Endodermal cell (in vitro differentiated cells): Measurements from ENCODE around the gene CDK13. TPM values are rescaled to one million over a fixed set of nuclear protein-coding genes. Genes with fewer than 3 reads are reported as not detected.
A peak's percentile ranks its signal among the peaks of the same experiment; 100 is the strongest.

Experiments used
- DNase-seq: peaks from one replicate; pipeline ENCODE4 v3.0.0-alpha.2; 2017
- H3K27ac ChIP-seq: 2 replicates; pipeline ENCODE4 v1.5.1; 2013; ENCODE audit warnings: mild to moderate bottlenecking, low read depth, low read length, moderate library complexity
- H3K27me3 ChIP-seq: 2 replicates; pipeline ENCODE4 v1.6.1; 2013; ENCODE audit warnings: mild to moderate bottlenecking, low read length, moderate library complexity; ENCODE audit not compliant: insufficient read depth, control insufficient read depth, poor library complexity, severe bottlenecking
- H3K36me3 ChIP-seq: 2 replicates; pipeline ENCODE4 v1.7.0; 2013; ENCODE audit warnings: mild to moderate bottlenecking, low read length, moderate library complexity; ENCODE audit not compliant: control insufficient read depth, insufficient read depth
- H3K4me1 ChIP-seq: one replicate; pipeline ENCODE4 v1.7.0; 2013; ENCODE audit warnings: low read length; ENCODE audit not compliant: control insufficient read depth, insufficient read depth
- H3K4me3 ChIP-seq: 2 replicates; pipeline ENCODE4 v1.5.1; 2013; ENCODE audit warnings: mild to moderate bottlenecking, low read length, moderate library complexity
- H3K9ac ChIP-seq: 2 replicates; pipeline ENCODE4 v1.6.1; 2013; ENCODE audit warnings: mild to moderate bottlenecking, low read length, moderate library complexity; ENCODE audit not compliant: poor library complexity, severe bottlenecking; ENCODE audit errors: extremely low read depth
- H3K9me3 ChIP-seq: 2 replicates; pipeline ENCODE4 v1.6.1; 2013; ENCODE audit warnings: mild to moderate bottlenecking, low read length, moderate library complexity; ENCODE audit not compliant: control insufficient read depth
- H3K27ac Mint-ChIP-seq: 2 replicates; pipeline ENCODE4 v1.8.0; 2020; ENCODE audit warnings: mixed read lengths
- H3K27me3 Mint-ChIP-seq: 2 replicates; pipeline ENCODE4 v1.8.0; 2021; ENCODE audit warnings: mild to moderate bottlenecking, mixed read lengths; ENCODE audit not compliant: insufficient read depth
- H3K36me3 Mint-ChIP-seq: 2 replicates; pipeline ENCODE4 v1.8.0; 2020; ENCODE audit warnings: low read depth, mixed read lengths
- H3K4me1 Mint-ChIP-seq: 2 replicates; pipeline ENCODE4 v1.8.0; 2020; ENCODE audit warnings: mixed read lengths
- H3K4me3 Mint-ChIP-seq: 2 replicates; pipeline ENCODE4 v1.8.0; 2020; ENCODE audit warnings: mild to moderate bottlenecking, moderate library complexity, mixed read lengths
- H3K9me3 Mint-ChIP-seq: 2 replicates; pipeline ENCODE4 v1.8.0; 2020; ENCODE audit warnings: mild to moderate bottlenecking, mixed read lengths
- CTCF ChIP-seq: fragments of 200-600 bp; sonication (generic); conservative IDR thresholded peaks from 2 replicates; pipeline ENCODE4 v1.5.0; 2021; ENCODE audit warnings: antibody characterized with exemption, mild to moderate bottlenecking
- WGBS, 2 experiments: methylation state at CpG; one replicate each; pipeline versions ENCODE4 v1.1.5 to v1.1.7; 2013; ENCODE audit warnings: missing lambda C conversion rate in 2 of 2, mixed read lengths in 1 of 2; ENCODE audit not compliant: insufficient coverage in 1 of 2, insufficient read length in 1 of 2; 5-methylcytosine and 5-hydroxymethylcytosine counted together
- total RNA-seq, 2 donors: library from RNA; stranded (reverse); fragmentation: NEBNext Ultra II Directional in 1 of 2; extraction: Animal tissue kit (Norgen Biotek cat#: 25700) in 1 of 2; gene quantifications; 2 replicates in 1 of 2; 3 replicates in 1 of 2; pipeline ENCODE4 v1.2.1, GENCODE V29; 2021

The CDK13 gene
- total RNA-seq, 2 donors from 2014 or later: 60.8 to 77.7 TPM

- no peaks in the 10 kb centered on the region for H3K4me1 Mint-ChIP-seq
- no peak overlapping the region for H3K4me3 ChIP-seq
- H3K27me3 ChIP-seq: no peaks in the 10 kb centered on the region
- no peaks in the 10 kb centered on the region for H3K9me3 ChIP-seq
- H3K4me3 Mint-ChIP-seq: no peak overlapping the region
- 96% methylated on average over 2 of the region's 2 CpGs; no CpG with 5 or more reads in 1 of the 2 experiments for WGBS, 2 experiments
- no peak overlapping the region for H3K9ac ChIP-seq
- no peaks in the 10 kb centered on the region for H3K4me1 ChIP-seq
- no peak overlapping the region for H3K27ac Mint-ChIP-seq
- H3K27me3 Mint-ChIP-seq: no peaks in the 10 kb centered on the region
- TF ChIP-seq CTCF: no peak
- no peak for DNase-seq
- no peaks in the 10 kb centered on the region for H3K9me3 Mint-ChIP-seq
- peaks cover 32% of the 10 kb centered on the region for H3K36me3 ChIP-seq
- peaks cover 9% of the 10 kb centered on the region for H3K36me3 Mint-ChIP-seq
- H3K27ac ChIP-seq: no peak overlapping the region
Measured at GRCh38 chr7:40043164-40043563, 93.1 kb downstream of the CDK13 start.

GRCh38 chr7:40047661-40048060 is 97.6 kb downstream of the CDK13 start:
- no peaks in the 10 kb centered on the region for H3K9me3 Mint-ChIP-seq
- H3K36me3 Mint-ChIP-seq: peaks cover 9% of the 10 kb centered on the region
- H3K27ac Mint-ChIP-seq: no peak overlapping the region
- Histone ChIP-seq H3K9me3 (no peaks in the 10 kb centered on the region), H3K4me3 (no peak overlapping the region), H3K4me1 (no peaks in the 10 kb centered on the region), H3K9ac (no peak overlapping the region), H3K27ac (no peak overlapping the region), H3K27me3 (no peaks in the 10 kb centered on the region), H3K36me3 (peaks cover 15% of the 10 kb centered on the region)
- H3K4me3 Mint-ChIP-seq: no peak overlapping the region
- WGBS, 2 experiments: 100% methylated on average over 1 of the region's 1 CpG; no CpG with 5 or more reads in 1 of the 2 experiments
- H3K4me1 Mint-ChIP-seq: no peaks in the 10 kb centered on the region
- H3K27me3 Mint-ChIP-seq: no peaks in the 10 kb centered on the region
- DNase-seq: no peak
- peak; percentile 32 for TF ChIP-seq CTCF

- H3K4me3 Mint-ChIP-seq: no peak overlapping the region
- H3K4me1 ChIP-seq: no peaks in the 10 kb centered on the region
- no peak overlapping the region for H3K27ac Mint-ChIP-seq
- H3K4me1 Mint-ChIP-seq: peaks cover 7% of the 10 kb centered on the region
- no peak overlapping the region for H3K4me3 ChIP-seq
- no peaks in the 10 kb centered on the region for H3K9me3 ChIP-seq
- H3K9me3 Mint-ChIP-seq: no peaks in the 10 kb centered on the region
- no peaks in the 10 kb centered on the region for H3K27me3 ChIP-seq
- WGBS, 2 experiments: 92% methylated on average over 2 of the region's 2 CpGs
- H3K27me3 Mint-ChIP-seq: no peaks in the 10 kb centered on the region
- H3K36me3 Mint-ChIP-seq: peaks cover 16% of the 10 kb centered on the region
- DNase-seq: no peak
- no peak overlapping the region for H3K27ac ChIP-seq
- peaks cover 16% of the 10 kb centered on the region for H3K36me3 ChIP-seq
- no peak for TF ChIP-seq CTCF
- no peak overlapping the region for H3K9ac ChIP-seq
Measured at GRCh38 chr7:40057292-40057691, 107.2 kb downstream of the CDK13 start.
